Ishikawa (cell line): ENCODE data around the gene SRL.
A peak's percentile ranks its signal among the peaks of the same experiment; 100 is the strongest.

Source experiments
- CEBPB ChIP-seq: IDR thresholded peaks from 2 replicates; pipeline ENCODE4 v1.6.1; 2012
- CREB1 ChIP-seq: IDR thresholded peaks from 2 replicates; pipeline ENCODE4 v1.6.1; 2012; ENCODE audit warnings: low read depth
- EGR1 ChIP-seq: IDR thresholded peaks from 2 replicates; pipeline ENCODE4 v1.6.1; 2012
- EP300 ChIP-seq: IDR thresholded peaks from 2 replicates; pipeline ENCODE4 v1.6.1; 2012; ENCODE audit warnings: borderline replicate concordance
- FOXM1 ChIP-seq: IDR thresholded peaks from 2 replicates; pipeline ENCODE4 v1.6.1; 2012; ENCODE audit warnings: low read depth, borderline replicate concordance
- MAX ChIP-seq: IDR thresholded peaks from 2 replicates; pipeline ENCODE4 v1.6.1; 2012
- NFIC ChIP-seq: IDR thresholded peaks from 2 replicates; pipeline ENCODE4 v1.6.1; 2012
- RAD21 ChIP-seq: IDR thresholded peaks from 2 replicates; pipeline ENCODE4 v1.6.1; 2012; ENCODE audit warnings: low read depth
- REST ChIP-seq: IDR thresholded peaks from 2 replicates; pipeline ENCODE4 v1.6.1; 2012; ENCODE audit warnings: low read depth, mild to moderate bottlenecking
- TAF1 ChIP-seq: IDR thresholded peaks from 2 replicates; pipeline ENCODE4 v1.6.1; 2012; ENCODE audit warnings: low read depth, mild to moderate bottlenecking
- TCF12 ChIP-seq: IDR thresholded peaks from 2 replicates; pipeline ENCODE4 v1.6.1; 2012; ENCODE audit warnings: low read depth
- TEAD4 ChIP-seq: IDR thresholded peaks from 2 replicates; pipeline ENCODE4 v1.6.1; 2012
- USF1 ChIP-seq: IDR thresholded peaks from 2 replicates; pipeline ENCODE4 v1.6.1; 2012
- YY1 ChIP-seq: IDR thresholded peaks from 2 replicates; pipeline ENCODE4 v1.6.1; 2012; ENCODE audit warnings: low read depth
- ZBTB7A ChIP-seq: IDR thresholded peaks from 2 replicates; pipeline ENCODE4 v1.6.1; 2012; ENCODE audit warnings: low read depth

Gene SRL

GRCh38 chr16:4277987-4278513, 36.2 kb upstream of the SRL start:
- TF ChIP-seq TAF1 (no peak), EP300 (no peak), TEAD4 (no peak), ZBTB7A (no peak), REST (no peak), EGR1 (no peak), USF1 (no peak), TCF12 (no peak), FOXM1 (no peak), NFIC (no peak), RAD21 (no peak), YY1 (no peak), CEBPB (no peak), MAX (no peak), CREB1 (no peak)

- TF ChIP-seq CEBPB, result no peak
- TF ChIP-seq USF1, result no peak
- no peak for TF ChIP-seq NFIC
- TF ChIP-seq ZBTB7A, result no peak
Measured at GRCh38 chr16:4275861-4276260, 34.0 kb upstream of the SRL start.

- TF ChIP-seq TAF1, result no peak
- no peak for TF ChIP-seq USF1
- TF ChIP-seq RAD21, result no peak
- TF ChIP-seq FOXM1, result 0 out of 2 replicates have a peak, but pooled peaks have one; percentile 21
- TF ChIP-seq CREB1, result no peak
- TF ChIP-seq ZBTB7A, result peak; percentile 88; the same call in 1 of the 2 replicates
- 0 out of 2 replicates have a peak, but pooled peaks have one; percentile 9 for TF ChIP-seq EGR1
- TF ChIP-seq CEBPB, result no peak
- no peak; the same call in 1 of the 2 replicates for TF ChIP-seq YY1
- TF ChIP-seq REST, result no peak
- no peak for TF ChIP-seq MAX
- no peak for TF ChIP-seq TCF12
- TF ChIP-seq NFIC, result 0 out of 2 replicates have a peak, but pooled peaks have one; percentile 11
- TF ChIP-seq TEAD4, result peak; percentile 51; the same call in 1 of the 2 replicates
- no peak for TF ChIP-seq EP300
Measured at GRCh38 chr16:4273858-4274311, 32.0 kb upstream of the SRL start.

- 0 out of 2 replicates have a peak, but pooled peaks have one; percentile 56 for TF ChIP-seq ZBTB7A
- TF ChIP-seq MAX, result peak; percentile 77
- peak; percentile 73 for TF ChIP-seq USF1
- TF ChIP-seq NFIC, result no peak
Measured at GRCh38 chr16:4272114-4272956, 30.5 kb upstream of the SRL start.
